Suprapubic skin (tissue), 3 donors: ENCODE measurements around the gene HECA.

Source experiments
- CTCF ChIP-seq, 2 donors: fragments of 200-600 bp in 1 of 2; fragments of 450-650 bp in 1 of 2; sonication (generic) in 1 of 2; IDR thresholded peaks; one replicate each; pipeline ENCODE4 v1.5.1; 2016 to 2019; ENCODE audit warnings: antibody characterized with exemption in 2 of 2, mild to moderate bottlenecking in 1 of 2, moderate library complexity in 1 of 2
- EP300 ChIP-seq: sonication (generic); formaldehyde crosslinking; IDR thresholded peaks from one replicate; pipeline ENCODE4 v1.6.1; 2017; ENCODE audit warnings: antibody characterized with exemption
- POLR2A ChIP-seq, 2 donors: fragments of 450-650 bp; IDR thresholded peaks; one replicate each; pipeline ENCODE4 v1.6.1; 2017; ENCODE audit warnings: antibody characterized with exemption in 2 of 2, mild to moderate bottlenecking in 2 of 2, moderate library complexity in 2 of 2

- no peak for TF ChIP-seq CTCF (IDR thresholded peaks at IDR 0.05)
- no peak for TF ChIP-seq EP300
- TF ChIP-seq POLR2A (IDR thresholded peaks at IDR 0.05): no peak
Observed at GRCh38 chr6:139173172-139173571, 38.3 kb downstream of the HECA start.
